MM.1S (cell line): ENCODE data around the gene MARK4.

Source experiments
- DNase-seq: peaks from one replicate; pipeline ENCODE4 v3.0.0-alpha.2; 2015
- H2AFZ ChIP-seq: fragments of 300-600 bp; sonication (generic); 2 replicates; pipeline ENCODE4 v1.6.0; 2016; ENCODE audit warnings: antibody characterized with exemption, low read length
- H3F3A ChIP-seq: fragments of 300-600 bp; sonication (generic); 2 replicates; pipeline ENCODE4 v1.6.1; 2016; ENCODE audit warnings: mild to moderate bottlenecking, antibody characterized with exemption, low read length, moderate library complexity, mixed read lengths; ENCODE audit not compliant: insufficient read depth
- H3K27ac ChIP-seq: fragments of 300-600 bp; sonication (generic); 2 replicates; pipeline ENCODE4 v1.5.1; 2016; ENCODE audit warnings: mild to moderate bottlenecking, low read length
- H3K27me3 ChIP-seq: fragments of 300-600 bp; sonication (generic); replicated peaks from 2 replicates; pipeline ENCODE4 v1.6.0; 2016; ENCODE audit warnings: low read length; ENCODE audit not compliant: insufficient read depth
- H3K36me3 ChIP-seq: fragments of 300-600 bp; sonication (generic); replicated peaks from 2 replicates; pipeline ENCODE4 v1.6.1; 2016; ENCODE audit warnings: mild to moderate bottlenecking, low read length, mixed read lengths; ENCODE audit not compliant: insufficient read depth
- H3K4me1 ChIP-seq: fragments of 300-600 bp; sonication (generic); 2 replicates; pipeline ENCODE4 v1.6.1; 2016; ENCODE audit warnings: low read length, mixed read lengths
- H3K4me2 ChIP-seq: fragments of 300-600 bp; sonication (generic); 2 replicates; pipeline ENCODE4 v1.6.0; 2016; ENCODE audit warnings: low read depth, low read length
- H3K4me3 ChIP-seq: fragments of 300-600 bp; sonication (generic); 2 replicates; pipeline ENCODE4 v1.5.1; 2016; ENCODE audit warnings: low read length, mixed read lengths
- H3K79me2 ChIP-seq: fragments of 300-600 bp; sonication (generic); 2 replicates; pipeline ENCODE4 v1.6.1; 2016; ENCODE audit warnings: mixed run types, low read length, mixed read lengths
- H3K9ac ChIP-seq: fragments of 300-600 bp; sonication (generic); 2 replicates; pipeline ENCODE4 v1.6.1; 2016; ENCODE audit warnings: low read length, mixed read lengths
- H3K9me2 ChIP-seq: fragments of 300-600 bp; sonication (generic); replicated peaks from 2 replicates; pipeline ENCODE4 v1.6.1; 2016; ENCODE audit warnings: mild to moderate bottlenecking, low read length, mixed read lengths; ENCODE audit not compliant: insufficient read depth
- H3K9me3 ChIP-seq: fragments of 300-600 bp; sonication (generic); replicated peaks from 2 replicates; pipeline ENCODE4 v1.6.1; 2016; ENCODE audit warnings: mild to moderate bottlenecking, low read length, mixed read lengths; ENCODE audit not compliant: insufficient read depth
- H4K20me1 ChIP-seq: fragments of 300-600 bp; sonication (generic); 2 replicates; pipeline ENCODE4 v1.6.1; 2016; ENCODE audit warnings: mild to moderate bottlenecking, low read length, moderate library complexity, mixed read lengths; ENCODE audit not compliant: insufficient read depth
- CTCF ChIP-seq: fragments of 300-600 bp; sonication (generic); IDR thresholded peaks from 2 replicates; pipeline ENCODE4 v1.5.1; 2016; ENCODE audit warnings: antibody characterized with exemption, low read length, mixed read lengths
- EZH2 ChIP-seq: fragments of 300-600 bp; sonication (generic); optimal IDR thresholded peaks from 2 replicates; pipeline ENCODE3; 2017; ENCODE audit warnings: low read depth, mild to moderate bottlenecking, antibody characterized with exemption, low read length, mixed read lengths
- EZH2phosphoT487 ChIP-seq: fragments of 300-600 bp; sonication (generic); IDR thresholded peaks from 2 replicates; pipeline ENCODE4 v1.6.1; 2018; ENCODE audit warnings: antibody characterized with exemption, low read length

Gene MARK4

GRCh38 chr19:45298264-45298663 lies 47.2 kb downstream of the MARK4 start:
- Histone ChIP-seq H3K4me1 (no peaks in the 10 kb centered on the region), H3K27me3 (no peaks in the 10 kb centered on the region), H3K4me2 (no peak overlapping the region), H3K9me2 (no peaks in the 10 kb centered on the region), H3K79me2 (no peaks in the 10 kb centered on the region), H3K4me3 (no peak overlapping the region), H3F3A (no peaks in the 10 kb centered on the region), H3K9me3 (no peaks in the 10 kb centered on the region), H3K9ac (no peak overlapping the region), H3K36me3 (no peaks in the 10 kb centered on the region), H4K20me1 (no peaks in the 10 kb centered on the region), H3K27ac (no peak overlapping the region), H2AFZ (no peak overlapping the region)
- no peak for TF ChIP-seq CTCF
- no peak for TF ChIP-seq EZH2
- no peak for TF ChIP-seq EZH2phosphoT487
- DNase-seq: no peak

- H3K27me3 ChIP-seq: 0 out of 2 replicates have a peak, but pooled peaks cover 4% of the 10 kb centered on the region
- TF ChIP-seq CTCF: no peak
- TF ChIP-seq EZH2: no peak
- TF ChIP-seq EZH2phosphoT487: no peak
- H3K27ac ChIP-seq: no peak overlapping the region
- H2AFZ ChIP-seq: no peak overlapping the region
- H3K4me3 ChIP-seq: no peak overlapping the region
- H3F3A ChIP-seq: no peaks in the 10 kb centered on the region
- no peaks in the 10 kb centered on the region for H3K36me3 ChIP-seq
- no peaks in the 10 kb centered on the region for H3K4me1 ChIP-seq
- DNase-seq: no peak
- no peak overlapping the region for H3K4me2 ChIP-seq
- no peaks in the 10 kb centered on the region for H4K20me1 ChIP-seq
- no peak overlapping the region for H3K9ac ChIP-seq
- H3K9me2 ChIP-seq: no peaks in the 10 kb centered on the region
- H3K79me2 ChIP-seq: no peaks in the 10 kb centered on the region
- H3K9me3 ChIP-seq: no peaks in the 10 kb centered on the region
These were observed 48.6 kb downstream of the MARK4 start for GRCh38 chr19:45299719-45300118.

- Histone ChIP-seq H3K36me3 (no peaks in the 10 kb centered on the region), H3K27ac (no peak overlapping the region), H3K4me2 (no peak overlapping the region), H3K9me2 (no peaks in the 10 kb centered on the region), H3K9me3 (no peaks in the 10 kb centered on the region), H3K4me3 (no peak overlapping the region), H3F3A (no peaks in the 10 kb centered on the region), H3K27me3 (peaks cover 9% of the 10 kb centered on the region; the same call in 1 of the 2 replicates), H3K79me2 (no peaks in the 10 kb centered on the region), H4K20me1 (no peaks in the 10 kb centered on the region), H3K4me1 (no peaks in the 10 kb centered on the region), H3K9ac (no peak overlapping the region), H2AFZ (no peak overlapping the region)
- TF ChIP-seq CTCF: no peak
- TF ChIP-seq EZH2phosphoT487: no peak
- TF ChIP-seq EZH2: no peak
- no peak for DNase-seq
These were observed 51.3 kb downstream of the MARK4 start for GRCh38 chr19:45302416-45302815.
